Type B pancreatic cell (in vitro differentiated cells): Measurements from ENCODE around the gene PTGDS. TPM values are rescaled to one million over a fixed set of nuclear protein-coding genes. Genes with fewer than 3 reads are reported as not detected.
A peak's percentile ranks its signal among the peaks of the same experiment; 100 is the strongest.

Source experiments
- DNase-seq: peaks from one replicate; pipeline ENCODE4 v3.0.0; 2021; ENCODE audit warnings: mixed read lengths; ENCODE audit not compliant: unreplicated experiment; ENCODE audit errors: extremely low spot score
- H3K27ac Mint-ChIP-seq: 2 replicates; pipeline ENCODE4 v1.8.0; 2021; ENCODE audit warnings: mild to moderate bottlenecking, mixed read lengths
- H3K27me3 Mint-ChIP-seq: 2 replicates; pipeline ENCODE4 v1.8.0; 2021; ENCODE audit warnings: mixed read lengths
- H3K36me3 Mint-ChIP-seq: 2 replicates; pipeline ENCODE4 v1.8.0; 2021; ENCODE audit warnings: mixed read lengths
- H3K4me1 Mint-ChIP-seq: one replicate; pipeline ENCODE4 v1.8.0; 2021; ENCODE audit warnings: mixed read lengths; ENCODE audit not compliant: unreplicated experiment
- H3K4me3 Mint-ChIP-seq: 2 replicates; pipeline ENCODE4 v1.8.0; 2021; ENCODE audit warnings: mild to moderate bottlenecking, mixed read lengths
- H3K9me3 Mint-ChIP-seq: 2 replicates; pipeline ENCODE4 v1.8.0; 2021; ENCODE audit warnings: mixed read lengths
- total RNA-seq: library from RNA; stranded (reverse); gene quantifications from 2 replicates; pipeline ENCODE4 v1.2.1, GENCODE V29; 2021; ENCODE audit warnings: low replicate concordance
- TF ChIP-seq, protein P1 (sequence below): fragments of 200-600 bp; sonication (generic); conservative IDR thresholded peaks from 2 replicates; pipeline ENCODE4 v1.5.0; 2021; ENCODE audit warnings: antibody characterized with exemption, mild to moderate bottlenecking

Gene PTGDS
- total RNA-seq, 1 donor from 2014 or later: 1.7 TPM

DNA sequence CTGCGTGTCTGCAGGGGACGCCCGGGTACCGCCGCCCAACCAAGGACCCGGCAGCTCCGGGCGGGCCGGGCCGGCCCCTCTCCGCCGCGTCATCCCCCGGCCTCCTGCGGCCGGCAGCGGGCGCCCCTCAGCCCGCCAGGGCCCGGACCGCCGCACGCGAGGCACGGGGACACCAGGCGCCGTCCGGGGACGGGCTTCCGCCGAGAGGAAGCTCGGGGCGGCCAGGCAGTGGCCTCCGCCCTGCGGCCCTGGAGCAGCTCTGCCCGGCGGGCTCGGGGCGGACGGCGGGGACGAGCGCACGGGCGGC is 33.1 kb upstream of the PTGDS start:
- H3K27ac Mint-ChIP-seq: no peak overlapping the region
- TF ChIP-seq, protein P1, sequence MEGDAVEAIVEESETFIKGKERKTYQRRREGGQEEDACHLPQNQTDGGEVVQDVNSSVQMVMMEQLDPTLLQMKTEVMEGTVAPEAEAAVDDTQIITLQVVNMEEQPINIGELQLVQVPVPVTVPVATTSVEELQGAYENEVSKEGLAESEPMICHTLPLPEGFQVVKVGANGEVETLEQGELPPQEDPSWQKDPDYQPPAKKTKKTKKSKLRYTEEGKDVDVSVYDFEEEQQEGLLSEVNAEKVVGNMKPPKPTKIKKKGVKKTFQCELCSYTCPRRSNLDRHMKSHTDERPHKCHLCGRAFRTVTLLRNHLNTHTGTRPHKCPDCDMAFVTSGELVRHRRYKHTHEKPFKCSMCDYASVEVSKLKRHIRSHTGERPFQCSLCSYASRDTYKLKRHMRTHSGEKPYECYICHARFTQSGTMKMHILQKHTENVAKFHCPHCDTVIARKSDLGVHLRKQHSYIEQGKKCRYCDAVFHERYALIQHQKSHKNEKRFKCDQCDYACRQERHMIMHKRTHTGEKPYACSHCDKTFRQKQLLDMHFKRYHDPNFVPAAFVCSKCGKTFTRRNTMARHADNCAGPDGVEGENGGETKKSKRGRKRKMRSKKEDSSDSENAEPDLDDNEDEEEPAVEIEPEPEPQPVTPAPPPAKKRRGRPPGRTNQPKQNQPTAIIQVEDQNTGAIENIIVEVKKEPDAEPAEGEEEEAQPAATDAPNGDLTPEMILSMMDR: no peak
- H3K4me3 Mint-ChIP-seq: peak overlapping the region; percentile 82
- H3K27me3 Mint-ChIP-seq: no peaks in the 10 kb centered on the region
- peaks cover 4% of the 10 kb centered on the region for H3K4me1 Mint-ChIP-seq
- H3K9me3 Mint-ChIP-seq: no peaks in the 10 kb centered on the region
- H3K36me3 Mint-ChIP-seq: peaks cover 3% of the 10 kb centered on the region
- no peak for DNase-seq

DNA sequence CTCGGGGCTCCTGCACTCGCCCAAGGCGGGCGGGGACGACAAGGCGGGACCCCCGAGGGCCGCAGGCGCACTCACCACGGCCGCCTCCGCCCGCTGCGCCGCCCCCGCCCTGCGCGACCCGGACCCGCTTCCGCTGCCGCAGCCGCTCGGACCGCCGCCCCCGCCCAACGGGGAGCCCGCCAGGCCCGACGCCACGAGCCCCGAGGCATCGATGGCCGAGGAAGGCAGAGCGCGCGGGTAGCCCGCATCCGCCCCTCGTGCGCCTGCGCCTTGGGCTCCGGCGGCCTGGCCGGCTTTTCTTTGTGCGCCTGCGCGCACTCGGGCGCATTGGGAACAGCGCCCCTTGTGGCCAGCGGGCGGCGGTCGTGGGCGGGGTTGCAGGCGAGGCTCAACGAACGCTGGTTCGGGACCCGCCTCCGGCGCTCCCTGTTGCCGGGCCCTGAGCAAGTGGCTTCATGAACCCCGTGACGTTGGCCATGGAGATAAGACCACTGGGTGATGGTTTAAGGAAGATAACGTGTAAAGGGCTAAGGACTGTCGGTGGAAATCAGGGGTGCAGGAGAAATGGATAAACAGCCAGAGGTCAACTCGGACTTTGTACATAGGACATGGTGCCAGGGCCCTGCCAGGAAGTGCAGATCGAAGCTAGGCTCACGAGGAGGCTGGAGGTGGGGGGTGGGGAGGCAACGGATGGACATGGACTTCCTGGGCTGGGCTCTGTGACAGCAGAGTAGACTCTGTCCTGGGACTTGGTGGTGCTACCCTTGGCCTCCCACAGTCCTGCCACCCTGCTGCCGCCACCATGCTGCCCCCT is 32.6 kb upstream of the PTGDS start, which contains the start of the genes C8G and FBXW5:
C8G (plus strand) TSS at position 725 of the 814 bp plus-strand sequence; CDS start at position 803, 78 bp downstream.
FBXW5 (minus strand) TSS at position 220 of the 814 bp plus-strand sequence. CDS start 655 bp downstream, outside the sequence.
- H3K4me3 Mint-ChIP-seq: peak within 1 kb of the TSS; percentile 82
- H3K4me1 Mint-ChIP-seq: peaks cover 4% of the 10 kb centered on the region
- H3K9me3 Mint-ChIP-seq: no peaks in the 10 kb centered on the region
- H3K27me3 Mint-ChIP-seq: no peaks in the 10 kb centered on the region
- peak within 1 kb of the TSS; percentile 83 for H3K27ac Mint-ChIP-seq
- DNase-seq: peak; percentile 99
- no peaks in the 10 kb centered on the region for H3K36me3 Mint-ChIP-seq
- TF ChIP-seq, protein P1: peak; percentile 100

DNA sequence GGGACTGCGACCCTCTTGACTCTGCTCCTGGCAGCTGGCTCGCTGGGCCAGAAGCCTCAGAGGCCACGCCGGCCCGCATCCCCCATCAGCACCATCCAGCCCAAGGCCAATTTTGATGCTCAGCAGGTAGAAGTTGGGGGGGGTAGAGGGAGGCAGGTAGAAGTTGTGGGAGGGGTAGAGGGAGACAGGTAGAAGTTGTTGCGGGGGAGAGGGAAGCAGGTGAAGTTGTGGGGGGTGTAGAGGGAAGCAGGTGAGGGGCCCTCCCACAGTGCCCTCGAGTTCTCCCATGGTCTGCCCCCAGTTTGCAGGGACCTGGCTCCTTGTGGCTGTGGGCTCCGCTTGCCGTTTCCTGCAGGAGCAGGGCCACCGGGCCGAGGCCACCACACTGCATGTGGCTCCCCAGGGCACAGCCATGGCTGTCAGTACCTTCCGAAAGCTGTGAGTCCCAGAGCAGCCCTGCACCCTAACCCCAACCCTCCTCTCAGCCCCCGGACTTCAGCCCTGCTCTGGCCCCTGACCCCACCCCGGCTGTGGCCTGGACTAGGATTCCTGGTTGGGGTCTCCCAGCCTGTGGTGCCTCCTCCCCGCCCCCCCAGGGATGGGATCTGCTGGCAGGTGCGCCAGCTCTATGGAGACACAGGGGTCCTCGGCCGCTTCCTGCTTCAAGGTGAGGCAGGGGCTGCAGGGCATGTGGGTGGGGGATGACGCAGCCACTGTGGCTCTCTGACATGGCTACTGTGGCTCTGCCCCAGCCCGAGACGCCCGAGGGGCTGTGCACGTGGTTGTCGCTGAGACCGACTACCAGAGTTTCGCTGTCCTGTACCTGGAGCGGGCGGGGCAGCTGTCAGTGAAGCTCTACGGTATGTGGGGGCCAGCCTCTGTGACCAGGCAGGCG is 31.7 kb upstream of the PTGDS start:
- H3K36me3 Mint-ChIP-seq: no peaks in the 10 kb centered on the region
- H3K9me3 Mint-ChIP-seq: no peaks in the 10 kb centered on the region
- DNase-seq: no peak
- H3K4me3 Mint-ChIP-seq: peak overlapping the region; percentile 4
- peaks cover 4% of the 10 kb centered on the region for H3K4me1 Mint-ChIP-seq
- no peak overlapping the region for H3K27ac Mint-ChIP-seq
- no peaks in the 10 kb centered on the region for H3K27me3 Mint-ChIP-seq
- TF ChIP-seq, protein P1: no peak

DNA sequence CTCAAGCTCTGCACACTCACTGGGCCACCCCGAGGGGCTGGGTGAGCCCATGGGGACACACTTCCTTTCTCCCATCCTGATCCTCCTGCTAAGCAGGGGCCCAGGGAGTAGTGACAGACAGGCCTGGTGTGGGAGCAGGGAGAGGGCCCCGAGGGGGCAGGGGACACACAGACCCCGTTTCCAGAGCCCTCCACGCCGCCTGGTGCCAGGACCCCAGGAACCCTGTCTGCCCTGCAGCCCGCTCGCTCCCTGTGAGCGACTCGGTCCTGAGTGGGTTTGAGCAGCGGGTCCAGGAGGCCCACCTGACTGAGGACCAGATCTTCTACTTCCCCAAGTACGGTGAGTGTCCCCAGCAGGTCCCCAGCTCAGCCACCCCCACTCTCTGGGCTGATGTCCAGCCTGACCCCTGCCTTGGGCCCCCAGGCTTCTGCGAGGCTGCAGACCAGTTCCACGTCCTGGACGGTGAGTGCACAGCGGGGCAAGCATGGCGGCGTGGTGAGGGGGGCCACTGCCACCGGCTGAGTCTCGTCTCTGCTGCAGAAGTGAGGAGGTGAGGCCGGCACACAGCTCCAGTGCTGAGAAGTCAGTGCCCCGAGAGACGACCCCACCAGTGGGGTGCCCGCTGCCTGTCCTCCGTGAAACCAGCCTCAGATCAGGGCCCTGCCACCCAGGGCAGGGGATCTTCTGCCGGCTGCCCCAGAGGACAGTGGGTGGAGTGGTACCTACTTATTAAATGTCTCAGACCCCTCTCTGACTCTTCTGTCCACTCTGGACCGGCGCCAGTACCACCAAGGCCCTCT is 30.9 kb upstream of the PTGDS start:
- Mint-ChIP-seq H3K27me3 (no peaks in the 10 kb centered on the region), H3K36me3 (no peaks in the 10 kb centered on the region), H3K9me3 (no peaks in the 10 kb centered on the region), H3K4me3 (peak overlapping the region; percentile 4), H3K27ac (no peak overlapping the region), H3K4me1 (peaks cover 4% of the 10 kb centered on the region)
- DNase-seq: no peak
- TF ChIP-seq, protein P1: no peak
